ENCODE data around the gene KRT27. TPM values are rescaled to one million over a fixed set of nuclear protein-coding genes. Genes with fewer than 3 reads are reported as not detected.

The KRT27 gene
- total and polyA plus RNA-seq, 9 of the 15 experiments (the other 6 are each of a cell fraction or from before 2014, with no cell fraction given): 0.10 TPM; not detected in 8

- WGBS (ENCODE audit: insufficient coverage, low coverage, missing lambda C conversion rate): 0% methylated on average over 9 of the region's 9 CpGs
- Histone ChIP-seq H3K4me2 (ENCODE audit: insufficient read depth, low read length) (peak overlapping the region; percentile 92), H3K27ac (ENCODE audit: extremely low read depth, low read depth, low read length) (peak overlapping the region; percentile 99), H2AFZ (ENCODE audit: low read depth, low read length) (peak overlapping the region; percentile 35; the same call in 1 of the 2 replicates), H3K36me3 (ENCODE audit: control insufficient read depth, insufficient read depth, low read length) (peaks cover 34% of the 10 kb centered on the region), H3K9ac (ENCODE audit: insufficient read depth in 1 of 2, low read depth in 2 of 2, low read length in 2 of 2) (peak overlapping the region; percentile 78 to 97), H3K9me1 (ENCODE audit: control insufficient read depth, insufficient read depth, low read length) (peaks cover 5% of the 10 kb centered on the region), H3K9me3 (replicated peaks; ENCODE audit: control insufficient read depth, insufficient read depth, low read depth, low read length) (no peaks in the 10 kb centered on the region), H3K79me2 (ENCODE audit: control insufficient read depth, insufficient read depth, low read length) (peaks cover 69% of the 10 kb centered on the region), H3K4me1 (replicated peaks in 1 of 2; ENCODE audit: control insufficient read depth in 2 of 2, insufficient read depth in 2 of 2, low read length in 2 of 2) (peaks cover 14 to 37% of the 10 kb centered on the region in 2 experiments), H4K20me1 (replicated peaks; ENCODE audit: control insufficient read depth, insufficient read depth, low read length) (no peaks in the 10 kb centered on the region), H3K4me3 (peak overlapping the region; percentile 67), H3K27me3 (ENCODE audit: control insufficient read depth in 2 of 2, insufficient read depth in 2 of 2, low read length in 2 of 2) (no peaks in the 10 kb centered on the region)
- BruUV-seq (replicated peaks): TSS peak; percentile 87
- POLR2A ChIA-PET: interaction anchor here (0.7 to 2.0 kb wide), 12 partner anchors 8 to 875 kb away, joined by 3 to 14 read pairs (median 4); partner anchors contain the start of genes EIF1 and KRT20
- in situ Hi-C loops (cut with MboI): no loop called here
- intact Hi-C loops (cut with micrococcal nuclease): loop anchor here (1.0 to 5.0 kb wide), 2 partner anchors 9 to 848 kb away; no protein-coding TSS in a partner anchor
- CTCF ChIA-PET (ENCODE audit: low intra/inter-chr PET ratio): interaction anchor here (0.6 kb wide), 1 partner anchor 837 kb away, joined by 3 read pairs; no protein-coding TSS in a partner anchor
- FAIRE-seq (peak; percentile 73), ATAC-seq (peak; percentile 72), DNase-seq (ENCODE audit: extremely low read depth in 1 of 4, low spot score in 3 of 4) (peak in 3 of 4 experiments; percentile 15 to 68 (median 49))
- no peak for TF ChIP-seq ZNF280A (IDR thresholded peaks at IDR 0.05; ENCODE audit: low read depth, partially characterized antibody)
- 0 out of 2 replicates have a peak, but pooled peaks have one; percentile 4 for TF ChIP-seq NCOA1 (IDR thresholded peaks at IDR 0.05; ENCODE audit: low read depth)
- 0 out of 4 replicates have a peak, but pooled peaks of 1 of the 2 experiments have one; percentile 4 for TF ChIP-seq SRF (CRISPR knock-in tag; IDR thresholded peaks at IDR 0.05)
- TF ChIP-seq CREB5 (CRISPR knock-in tag; IDR thresholded peaks at IDR 0.05): no peak
- no peak for TF ChIP-seq KDM5B (IDR thresholded peaks at IDR 0.05; ENCODE audit: insufficient replicate concordance, low read depth, low read length)
- peak; percentile 38 for TF ChIP-seq C11orf30 (IDR thresholded peaks at IDR 0.05; ENCODE audit: low read depth)
- no peak for TF ChIP-seq PPARD (CRISPR knock-in tag; IDR thresholded peaks at IDR 0.05)
- no peak for TF ChIP-seq ARID1B (IDR thresholded peaks at IDR 0.05)
- TF ChIP-seq FOXM1 (IDR thresholded peaks at IDR 0.05; ENCODE audit: low read depth): peak; percentile 8; the same call in 1 of the 2 replicates
- TF ChIP-seq FOXM1 (CRISPR knock-in tag; IDR thresholded peaks at IDR 0.05; ENCODE audit: low read depth): no peak
- TF ChIP-seq POLR2B (IDR thresholded peaks at IDR 0.05; ENCODE audit: low read depth, partially characterized antibody): peak; percentile 53
- peak in 1 of 2 experiments; percentile 51; a peak in 1 of 4 replicates for TF ChIP-seq KDM1A (IDR thresholded peaks at IDR 0.05)
- no peak for TF ChIP-seq ZNF133 (CRISPR knock-in tag; IDR thresholded peaks at IDR 0.05)
- no peak for TF ChIP-seq MXI1 (IDR thresholded peaks at IDR 0.05; ENCODE audit: low read depth, low read length)
- peak; percentile 95 for TF ChIP-seq ZKSCAN8 (CRISPR knock-in tag; IDR thresholded peaks at IDR 0.05)
- TF ChIP-seq NCOR1 (IDR thresholded peaks at IDR 0.05): peak; percentile 41; the same call in 1 of the 2 replicates
- no peak for TF ChIP-seq ZNF780A (CRISPR knock-in tag; IDR thresholded peaks at IDR 0.05)
Measured at GRCh38 chr17:40819528-40820125, 37.3 kb upstream of the KRT27 start.

Data from K562 (cell line).